Measurements from ENCODE around the gene HSPA12A. TPM values are rescaled to one million over a fixed set of nuclear protein-coding genes. Genes with fewer than 3 reads are reported as not detected.

The HSPA12A gene
- total RNA-seq, 1 donor from 2014 or later: 7.9 TPM

- H4K20me1 ChIP-seq (ENCODE audit: insufficient read depth, low read length): no peaks in the 10 kb centered on the region
- no peaks in the 10 kb centered on the region for H3K36me3 ChIP-seq (ENCODE audit: insufficient read depth, low read length)
- peaks cover 18% of the 10 kb centered on the region for H3K4me1 Mint-ChIP-seq (ENCODE audit: low read depth, unreplicated experiment)
- no peak overlapping the region for H3K9ac ChIP-seq (ENCODE audit: low read length)
- H3K4me2 ChIP-seq (ENCODE audit: low read length): no peak overlapping the region
- FAIRE-seq (no peak), DNase-seq (ENCODE audit: low read depth) (peak; percentile 58)
- peaks cover 34% of the 10 kb centered on the region for H3K27me3 Mint-ChIP-seq (ENCODE audit: low read depth, unreplicated experiment)
- peak overlapping the region; percentile 18 for H3K27ac Mint-ChIP-seq (ENCODE audit: unreplicated experiment)
- H3K79me2 ChIP-seq (ENCODE audit: insufficient read depth, low read length): no peaks in the 10 kb centered on the region
- H3K4me3 ChIP-seq (ENCODE audit: insufficient read depth, low read depth, low read length): no peak overlapping the region
- peak overlapping the region; percentile 5 for H2AFZ ChIP-seq (ENCODE audit: low read depth, low read length)
- H3K9me3 ChIP-seq (ENCODE audit: insufficient read depth, low read depth, low read length): no peaks in the 10 kb centered on the region
- no peak overlapping the region for H3K4me3 Mint-ChIP-seq (ENCODE audit: unreplicated experiment)
- H3K4me1 ChIP-seq (ENCODE audit: insufficient read depth, low read length): peaks cover 4% of the 10 kb centered on the region
- H3K9me3 Mint-ChIP-seq (ENCODE audit: unreplicated experiment): no peaks in the 10 kb centered on the region
- H3K36me3 Mint-ChIP-seq (ENCODE audit: low read depth, unreplicated experiment): no peaks in the 10 kb centered on the region
- H3K27ac ChIP-seq (ENCODE audit: low read depth, low read length): no peak overlapping the region
- no peaks in the 10 kb centered on the region for H3K27me3 ChIP-seq (ENCODE audit: insufficient read depth, low read length)
- TF ChIP-seq EZH2 (IDR thresholded peaks at IDR 0.05; ENCODE audit: insufficient read depth, low read length) (no peak), CTCF (IDR thresholded peaks at IDR 0.05; ENCODE audit: insufficient read depth, low read depth, low read length) (no peak)
These were observed 5.7 kb upstream of the HSPA12A start for GRCh38 chr10:116748041-116748440.

DNA sequence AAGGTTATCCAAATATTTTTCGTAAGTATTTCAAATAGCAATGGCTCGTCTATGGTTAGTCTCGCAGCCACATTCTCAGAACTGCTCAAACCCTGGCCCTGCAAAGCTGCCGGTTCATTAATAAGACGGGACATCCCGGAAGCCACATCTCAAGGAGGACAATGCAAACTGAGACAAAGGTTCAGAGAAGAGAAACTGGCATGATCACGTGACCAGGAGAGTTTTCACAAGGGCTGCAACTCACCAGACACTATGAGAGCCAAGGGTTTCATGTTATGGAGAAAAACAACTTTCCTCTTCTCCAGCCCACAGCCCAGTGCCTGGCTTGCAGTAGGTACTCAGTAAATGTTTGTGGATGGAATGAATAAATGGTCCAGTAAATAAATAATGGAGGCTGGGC lies 5.0 kb upstream of the HSPA12A start:
- Mint-ChIP-seq H3K9me3 (ENCODE audit: unreplicated experiment) (no peaks in the 10 kb centered on the region), H3K27me3 (ENCODE audit: low read depth, unreplicated experiment) (peaks cover 33% of the 10 kb centered on the region), H3K4me1 (ENCODE audit: low read depth, unreplicated experiment) (peaks cover 14% of the 10 kb centered on the region), H3K27ac (ENCODE audit: unreplicated experiment) (no peak overlapping the region), H3K36me3 (ENCODE audit: low read depth, unreplicated experiment) (no peaks in the 10 kb centered on the region), H3K4me3 (ENCODE audit: unreplicated experiment) (no peak overlapping the region)
- no peaks in the 10 kb centered on the region for H3K79me2 ChIP-seq (ENCODE audit: insufficient read depth, low read length)
- no peak overlapping the region for H3K27ac ChIP-seq (ENCODE audit: low read depth, low read length)
- H4K20me1 ChIP-seq (ENCODE audit: insufficient read depth, low read length): no peaks in the 10 kb centered on the region
- H3K9ac ChIP-seq (ENCODE audit: low read length): no peak overlapping the region
- no peak overlapping the region for H3K4me2 ChIP-seq (ENCODE audit: low read length)
- no peaks in the 10 kb centered on the region for H3K36me3 ChIP-seq (ENCODE audit: insufficient read depth, low read length)
- no peaks in the 10 kb centered on the region for H3K9me3 ChIP-seq (ENCODE audit: insufficient read depth, low read depth, low read length)
- TF ChIP-seq EZH2 (IDR thresholded peaks at IDR 0.05; ENCODE audit: insufficient read depth, low read length) (no peak), CTCF (IDR thresholded peaks at IDR 0.05; ENCODE audit: insufficient read depth, low read depth, low read length) (no peak)
- H3K4me1 ChIP-seq (ENCODE audit: insufficient read depth, low read length): peaks cover 4% of the 10 kb centered on the region
- H3K27me3 ChIP-seq (ENCODE audit: insufficient read depth, low read length): no peaks in the 10 kb centered on the region
- DNase-seq (ENCODE audit: low read depth): no peak
- no peak for FAIRE-seq
- H3K4me3 ChIP-seq (ENCODE audit: insufficient read depth, low read depth, low read length): no peak overlapping the region
- no peak overlapping the region for H2AFZ ChIP-seq (ENCODE audit: low read depth, low read length)

- Histone ChIP-seq H3K27ac (ENCODE audit: low read depth, low read length) (no peak overlapping the region), H3K4me1 (ENCODE audit: insufficient read depth, low read length) (peaks cover 10% of the 10 kb centered on the region), H3K36me3 (ENCODE audit: insufficient read depth, low read length) (no peaks in the 10 kb centered on the region), H3K4me2 (ENCODE audit: low read length) (no peak overlapping the region), H3K9me3 (ENCODE audit: insufficient read depth, low read depth, low read length) (no peaks in the 10 kb centered on the region), H3K79me2 (ENCODE audit: insufficient read depth, low read length) (peaks cover 13% of the 10 kb centered on the region), H4K20me1 (ENCODE audit: insufficient read depth, low read length) (peaks cover 9% of the 10 kb centered on the region), H3K9ac (ENCODE audit: low read length) (no peak overlapping the region), H2AFZ (ENCODE audit: low read depth, low read length) (no peak overlapping the region), H3K27me3 (ENCODE audit: insufficient read depth, low read length) (peaks cover 2% of the 10 kb centered on the region), H3K4me3 (ENCODE audit: insufficient read depth, low read depth, low read length) (no peak overlapping the region)
- Mint-ChIP-seq H3K27me3 (ENCODE audit: low read depth, unreplicated experiment) (peaks cover 28% of the 10 kb centered on the region), H3K4me1 (ENCODE audit: low read depth, unreplicated experiment) (peaks cover 12% of the 10 kb centered on the region), H3K9me3 (ENCODE audit: unreplicated experiment) (no peaks in the 10 kb centered on the region), H3K27ac (ENCODE audit: unreplicated experiment) (no peak overlapping the region), H3K36me3 (ENCODE audit: low read depth, unreplicated experiment) (no peaks in the 10 kb centered on the region), H3K4me3 (ENCODE audit: unreplicated experiment) (peak overlapping the region; percentile 34)
- no peak for FAIRE-seq
- no peak for TF ChIP-seq CTCF (IDR thresholded peaks at IDR 0.05; ENCODE audit: insufficient read depth, low read depth, low read length)
- no peak for TF ChIP-seq EZH2 (IDR thresholded peaks at IDR 0.05; ENCODE audit: insufficient read depth, low read length)
- no peak for DNase-seq (ENCODE audit: low read depth)
These were observed 2.5 kb upstream of the HSPA12A start for GRCh38 chr10:116744885-116745284.
